Glomerular endothelial cell (primary cell): ENCODE measurements around the gene MMEL1. TPM values are rescaled to one million over a fixed set of nuclear protein-coding genes. Genes with fewer than 3 reads are reported as not detected.

Experiments
- DNase-seq: peaks from one replicate; pipeline ENCODE4 v3.0.0-alpha.2; 2011; ENCODE audit warnings: low read depth, low spot score; ENCODE audit errors: extremely low read depth
- total RNA-seq: library from RNA; depleted of rRNA; stranded (reverse); fragments of >200 nt; gene quantifications from 2 replicates; pipeline ENCODE4 v1.2.3, GENCODE V29; 2015

Gene MMEL1
- total RNA-seq, 1 donor from 2014 or later: 0.93 TPM

- DNase-seq: no peak
These were observed 86.2 kb downstream of the MMEL1 start for GRCh38 chr1:2546515-2547209.

GRCh38 chr1:2545754-2546514 is 86.9 kb downstream of the MMEL1 start:
- DNase-seq: no peak

GRCh38 chr1:2544875-2545640 is 87.8 kb downstream of the MMEL1 start:
- DNase-seq: no peak

GRCh38 chr1:2544093-2544874 is 88.5 kb downstream of the MMEL1 start:
- DNase-seq: no peak

DNA sequence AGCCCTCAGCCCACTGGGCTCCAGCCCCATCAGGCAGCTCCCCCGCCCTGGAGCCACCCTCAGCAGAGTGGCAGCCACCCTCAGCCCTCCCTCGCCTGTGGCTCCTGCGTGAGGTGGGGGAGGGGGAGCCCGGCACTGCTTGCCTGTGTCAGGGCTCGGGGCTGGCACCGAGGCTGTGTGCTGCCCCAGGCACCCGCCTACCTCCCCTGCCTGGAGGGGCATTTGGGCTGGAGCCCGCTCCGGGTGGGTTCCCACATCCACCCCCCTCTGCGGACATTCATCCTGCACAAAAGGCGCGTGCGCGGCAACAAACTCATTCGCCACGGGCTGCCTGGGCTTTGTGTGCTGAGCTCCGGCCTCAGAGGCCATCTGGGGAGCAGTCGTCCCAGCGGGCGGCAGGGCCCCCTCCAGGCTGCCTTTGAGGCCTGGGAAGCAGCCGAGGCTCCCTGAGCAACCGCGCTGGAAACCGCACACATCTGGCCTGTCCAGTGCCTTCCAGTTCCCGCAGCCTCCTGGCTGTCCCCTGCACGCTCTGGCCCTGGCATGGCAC is 89.2 kb downstream of the MMEL1 start:
- no peak for DNase-seq

- no peak for DNase-seq
These were observed 90.4 kb downstream of the MMEL1 start for GRCh38 chr1:2542246-2542915.

GRCh38 chr1:2541619-2542245 is 91.1 kb downstream of the MMEL1 start:
- DNase-seq: no peak

- no peak for DNase-seq
These were observed 91.9 kb downstream of the MMEL1 start for GRCh38 chr1:2540816-2541492.

Other genes starting within 250 kb of the MMEL1 start
- gene MORN1, start 241.5 kb downstream of the MMEL1 start, total RNA-seq: 6.6 and 7.1 TPM in 2 replicates
- 103 and 119 TPM in 2 replicates for gene RER1, start 241.2 kb downstream of the MMEL1 start, total RNA-seq
- 26.0 and 31.9 TPM in 2 replicates for gene PEX10, start 220.5 kb downstream of the MMEL1 start, total RNA-seq
- gene PLCH2, start 156.7 kb downstream of the MMEL1 start, total RNA-seq: 0.47 TPM in 1 of 2 replicates, not detected in the other
- gene PANK4, start 106.4 kb downstream of the MMEL1 start, total RNA-seq: 19.0 and 45.3 TPM in 2 replicates
- gene HES5, start 102.8 kb downstream of the MMEL1 start, total RNA-seq: not detected in 2 replicates
- 43.9 and 86.1 TPM in 2 replicates for gene TNFRSF14, start 76.6 kb downstream of the MMEL1 start, total RNA-seq
- gene PRXL2B, start 46.2 kb downstream of the MMEL1 start, total RNA-seq: 44.7 and 47.3 TPM in 2 replicates
- 0.10 and 0.18 TPM in 2 replicates for gene TTC34, start 168.7 kb upstream of the MMEL1 start, total RNA-seq